Measurements from ENCODE around the gene FAM114A2. TPM values are rescaled to one million over a fixed set of nuclear protein-coding genes. Genes with fewer than 3 reads are reported as not detected.
"Not testable (repeated sequence)": the region's sequence is repeated elsewhere in the genome, so short reads cannot be mapped to it uniquely, and the experiment has no call there.

Gene FAM114A2
- total and polyA plus RNA-seq, 3 donors from 2014 or later, result 36.1 to 82.1 (median 45.5) TPM

- TF ChIP-seq POLR2A (IDR thresholded peaks at IDR 0.05) (no peak), CTCF (IDR thresholded peaks at IDR 0.05) (no peak)
- H3K4me3 ChIP-seq, result no peak overlapping the region
- H3K9me3 ChIP-seq, result no peaks in the 10 kb centered on the region
- DNase-seq, result no peak
- H3K27me3 ChIP-seq, result no peaks in the 10 kb centered on the region
- no peak overlapping the region for H3K27ac ChIP-seq
- no peaks in the 10 kb centered on the region for H3K4me1 ChIP-seq
- 81 to 88% methylated on average over 5 of the region's 5 CpGs for WGBS, 2 donors
- no peaks in the 10 kb centered on the region for H3K36me3 ChIP-seq (ENCODE audit: low read depth, missing control alignments)
- intact Hi-C loops (cut with DNase I; ENCODE audit: low total_unique reads), result loop anchor here (10.0 kb wide), 1 partner anchor 328 kb away; no protein-coding TSS in a partner anchor
Measured at GRCh38 chr5:154076240-154076922, 37.7 kb upstream of the FAM114A2 start.

DNA sequence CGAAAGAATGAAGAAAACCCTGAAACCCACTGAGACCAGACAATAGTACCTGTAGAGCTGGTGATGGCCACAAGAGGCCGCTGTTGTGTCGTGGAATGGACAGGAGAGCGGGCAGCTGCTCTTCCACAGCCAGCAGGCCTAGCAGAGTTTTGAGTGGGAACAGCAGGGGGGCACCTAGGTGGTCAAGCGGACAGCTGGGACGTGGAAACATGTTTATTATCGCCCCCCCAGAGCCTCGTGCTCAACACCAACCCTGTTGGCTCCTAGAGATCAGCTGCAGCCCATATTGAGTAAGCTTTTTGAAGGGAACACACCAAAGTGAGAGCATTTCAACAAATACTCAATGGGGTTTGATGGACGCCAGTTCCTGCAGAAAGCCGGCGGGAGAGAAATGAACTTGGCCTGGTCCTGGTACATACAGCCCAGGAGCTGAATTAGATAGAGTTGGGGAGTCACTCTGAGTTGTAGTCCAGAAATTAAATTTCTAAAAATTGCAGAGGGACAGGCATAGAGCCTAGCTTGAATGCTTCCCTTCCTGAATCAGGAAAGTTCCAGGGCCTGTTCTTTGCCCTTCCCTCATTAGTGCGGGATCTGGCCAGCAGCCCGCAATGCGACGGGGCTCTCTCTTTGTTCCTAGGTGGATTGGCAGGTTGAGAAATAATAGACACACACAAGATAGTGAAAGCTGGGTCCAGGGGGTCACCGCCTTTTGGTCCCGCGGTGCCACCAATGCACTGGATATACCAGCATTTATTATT lies 33.9 kb upstream of the FAM114A2 start:
- H3K27ac ChIP-seq, result no peak overlapping the region
- peak; percentile 89 for DNase-seq
- 25 to 30% methylated on average over 18 of the region's 18 CpGs for WGBS, 2 donors
- H3K4me3 ChIP-seq, result no peak overlapping the region
- H3K27me3 ChIP-seq, result no peaks in the 10 kb centered on the region
- no peaks in the 10 kb centered on the region for H3K4me1 ChIP-seq
- H3K36me3 ChIP-seq (ENCODE audit: low read depth, missing control alignments), result no peaks in the 10 kb centered on the region
- intact Hi-C loops (cut with DNase I; ENCODE audit: low total_unique reads), result loop anchor here (5.0 to 10.0 kb wide), 2 partner anchors 110 to 332 kb away; no protein-coding TSS in a partner anchor
- H3K9me3 ChIP-seq, result no peaks in the 10 kb centered on the region
- TF ChIP-seq POLR2A (IDR thresholded peaks at IDR 0.05), result no peak
- peak; percentile 92 to 94 (median 93) for TF ChIP-seq CTCF (IDR thresholded peaks at IDR 0.05)

- intact Hi-C loops (cut with DNase I; ENCODE audit: low total_unique reads), result loop anchor here (5.0 to 10.0 kb wide), 2 partner anchors 110 to 333 kb away; no protein-coding TSS in a partner anchor
- Histone ChIP-seq H3K27ac (no peak overlapping the region), H3K4me1 (no peaks in the 10 kb centered on the region), H3K27me3 (no peaks in the 10 kb centered on the region), H3K36me3 (ENCODE audit: low read depth, missing control alignments) (no peaks in the 10 kb centered on the region), H3K4me3 (no peak overlapping the region), H3K9me3 (no peaks in the 10 kb centered on the region)
- TF ChIP-seq POLR2A (IDR thresholded peaks at IDR 0.05), result no peak
- 53 to 58% methylated on average over 2 of the region's 2 CpGs for WGBS, 2 donors
- DNase-seq, result no peak
Measured at GRCh38 chr5:154071799-154072413, 33.2 kb upstream of the FAM114A2 start.

DNA sequence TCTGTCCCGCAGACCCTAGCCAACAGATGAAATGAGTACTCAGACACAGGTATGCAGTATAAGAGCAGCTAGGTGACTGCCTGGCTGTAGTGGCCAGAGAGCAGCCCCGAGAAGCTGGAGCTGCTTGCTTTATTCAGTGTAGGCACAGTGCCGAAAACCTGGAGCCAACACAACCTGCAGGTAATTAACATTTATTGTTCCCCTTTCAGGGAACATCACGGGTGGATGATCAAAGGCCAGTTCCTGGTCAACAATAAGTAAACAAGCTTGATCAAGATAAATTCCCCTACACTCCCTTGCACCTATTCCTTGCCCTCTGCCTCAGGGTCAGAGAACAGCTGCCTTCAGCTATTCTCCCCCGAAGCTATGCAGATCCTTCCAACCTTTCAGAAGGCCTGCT lies 31.1 kb upstream of the FAM114A2 start:
- not testable (repeated sequence) for H3K27ac ChIP-seq; H3K9me3 ChIP-seq; H3K36me3 ChIP-seq (ENCODE audit: low read depth, missing control alignments); H3K4me1 ChIP-seq; H3K27me3 ChIP-seq; DNase-seq; H3K4me3 ChIP-seq
- WGBS, 2 donors, result 89 to 90% methylated on average over 5 of the region's 5 CpGs
- intact Hi-C loops (cut with DNase I; ENCODE audit: low total_unique reads), result loop anchor here (5.0 to 10.0 kb wide), 2 partner anchors 112 to 335 kb away; no protein-coding TSS in a partner anchor

DNA sequence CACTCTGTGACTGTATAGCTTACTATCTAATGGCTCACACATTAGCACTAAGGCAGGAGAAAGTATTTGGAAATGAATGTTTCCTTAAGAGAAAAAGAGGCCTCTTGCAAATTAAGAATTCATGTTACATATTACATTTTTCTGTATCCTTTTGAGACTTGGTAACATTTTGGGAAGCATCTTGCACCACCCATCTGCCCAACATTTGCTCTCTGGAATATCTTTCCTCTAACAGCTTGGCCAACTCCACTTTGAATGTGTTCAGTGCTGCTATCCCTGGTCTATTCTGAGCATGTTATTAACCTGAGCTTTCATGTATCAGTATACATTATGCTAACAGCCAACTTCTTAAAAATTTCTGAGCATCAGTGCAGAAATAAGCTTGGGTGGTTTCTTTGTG lies 27.3 kb upstream of the FAM114A2 start:
- H3K27me3 ChIP-seq, result no peaks in the 10 kb centered on the region
- TF ChIP-seq POLR2A (IDR thresholded peaks at IDR 0.05) (no peak), CTCF (IDR thresholded peaks at IDR 0.05) (no peak)
- H3K4me1 ChIP-seq, result no peaks in the 10 kb centered on the region
- H3K27ac ChIP-seq, result no peak overlapping the region
- H3K4me3 ChIP-seq, result no peak overlapping the region
- no peak for DNase-seq
- H3K9me3 ChIP-seq, result no peaks in the 10 kb centered on the region
- intact Hi-C loops (cut with DNase I; ENCODE audit: low total_unique reads), result no loop called here
- no peaks in the 10 kb centered on the region for H3K36me3 ChIP-seq (ENCODE audit: low read depth, missing control alignments)
